Skin epidermis (tissue), 12 donors: ENCODE data around the gene KRTAP4-6.
"Not testable (repeated sequence)": the region's sequence is repeated elsewhere in the genome, so short reads cannot be mapped to it uniquely, and the experiment has no call there.

Experiments
- H3K27ac ChIP-seq, 21 experiments: fragments of 200-600 bp; sonication (generic) in 11 of 21; one replicate each; pipeline ENCODE4 v1.5.0; 2020; ENCODE audit warnings: mild to moderate bottlenecking in 3 of 21, inconsistent platforms in 2 of 21, moderate library complexity in 2 of 21
- H3K4me3 ChIP-seq, 7 experiments: fragments of 200-600 bp; sonication (generic) in 2 of 7; one replicate each; pipeline ENCODE4 v1.5.0; 2020; ENCODE audit warnings: inconsistent platforms in 2 of 7, mild to moderate bottlenecking in 2 of 7, moderate library complexity in 1 of 7

The KRTAP4-6 gene

DNA sequence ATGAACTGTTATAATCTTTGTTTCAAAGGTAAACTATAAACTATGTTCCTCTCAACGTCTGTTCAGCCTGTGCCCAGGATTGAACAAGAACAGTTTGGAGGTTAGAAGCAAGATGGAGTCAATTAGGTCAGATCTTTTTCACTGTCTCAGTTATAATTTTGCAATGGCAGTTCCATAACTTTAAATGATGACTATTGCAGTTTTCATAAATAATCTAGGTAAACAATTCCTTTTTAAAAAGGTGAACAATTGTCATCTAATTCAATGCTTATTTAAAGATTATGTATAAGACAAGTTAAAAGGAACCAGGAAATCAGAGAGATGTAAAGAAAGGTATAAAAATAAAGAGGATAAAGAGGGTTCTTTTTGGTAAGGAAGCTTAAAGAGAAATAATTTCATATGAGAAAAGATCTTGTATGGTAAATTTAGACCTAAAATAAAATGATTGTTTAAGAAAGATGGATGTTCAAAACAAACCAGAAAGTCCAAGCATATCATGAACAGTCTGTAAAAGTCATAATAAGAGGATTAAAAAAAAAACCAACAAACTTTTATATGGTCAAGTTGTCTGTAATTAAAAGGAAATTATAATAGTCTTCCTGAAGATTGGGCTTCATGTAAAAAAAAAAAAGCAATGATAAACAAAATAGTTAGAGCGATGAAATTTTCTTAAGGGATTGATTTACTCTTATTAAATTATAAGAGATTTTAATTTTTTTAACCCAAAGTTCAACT lies 29.0 kb downstream of the KRTAP4-6 start:
- H3K4me3 ChIP-seq, result no peak overlapping the region
- H3K27ac ChIP-seq, result no peak overlapping the region

GRCh38 chr17:41108728-41109386 lies 31.5 kb downstream of the KRTAP4-6 start:
- not testable (repeated sequence) for H3K4me3 ChIP-seq, H3K27ac ChIP-seq

- H3K27ac ChIP-seq, result no peak overlapping the region
- no peak overlapping the region for H3K4me3 ChIP-seq
Observed at GRCh38 chr17:41107941-41108450, 32.3 kb downstream of the KRTAP4-6 start.

- not testable (repeated sequence) for H3K4me3 ChIP-seq, H3K27ac ChIP-seq
Observed at GRCh38 chr17:41105347-41105746, 35.0 kb downstream of the KRTAP4-6 start, which contains the start of gene KRTAP4-9. Gene KRTAP4-9, plus strand, starts transcription at chr17:41105389. Its CDS starts 0 bp downstream, at chr17:41105389.

DNA sequence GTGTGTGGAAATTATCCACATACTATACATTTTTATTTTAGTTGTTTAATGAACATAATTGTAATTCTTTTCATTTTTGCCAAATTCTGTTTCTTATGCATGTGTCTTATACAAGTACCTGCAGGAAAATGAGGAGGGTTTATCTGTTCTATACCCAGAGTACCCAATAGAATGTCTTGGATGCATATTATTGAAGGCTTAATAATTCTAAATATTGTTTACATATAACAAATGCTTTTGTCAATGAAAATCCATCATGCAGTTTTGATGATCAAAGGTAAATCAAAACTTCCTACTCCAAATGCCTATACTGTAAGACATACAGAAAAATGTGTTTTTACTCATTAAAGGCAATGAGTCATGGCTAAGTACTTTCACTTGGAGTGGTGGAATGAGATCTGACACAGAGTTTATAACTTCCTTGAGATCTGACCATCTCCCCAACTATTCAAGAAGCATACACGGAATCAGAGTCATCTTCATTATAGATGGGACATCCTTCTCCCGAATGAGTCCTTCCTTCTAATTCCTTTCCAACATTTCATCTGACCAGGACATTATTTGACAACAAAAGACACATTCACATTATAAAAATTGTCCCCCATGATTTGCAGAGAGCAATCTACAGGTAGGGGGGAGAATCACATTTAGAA lies 35.8 kb downstream of the KRTAP4-6 start:
- H3K27ac ChIP-seq, result not testable (repeated sequence)

GRCh38 chr17:41103896-41104295 lies 36.4 kb downstream of the KRTAP4-6 start:
- no peak overlapping the region for H3K4me3 ChIP-seq
- no peak overlapping the region for H3K27ac ChIP-seq

More for the DNA sequence above, 35.8 kb downstream of the KRTAP4-6 start:
- H3K4me3 ChIP-seq, result not testable (repeated sequence)

- Histone ChIP-seq H3K4me3 (no peak within 1 kb of the TSS), H3K27ac (no peak within 1 kb of the TSS)
Observed at GRCh38 chr17:41101586-41102259, 38.6 kb downstream of the KRTAP4-6 start, which contains the start of gene KRTAP4-16. Gene KRTAP4-16, minus strand, starts transcription at chr17:41102209. Its CDS starts 0 bp downstream, at chr17:41102209.

- not testable (repeated sequence) for H3K27ac ChIP-seq, H3K4me3 ChIP-seq
Observed at GRCh38 chr17:41099682-41100480, 40.5 kb downstream of the KRTAP4-6 start.

DNA sequence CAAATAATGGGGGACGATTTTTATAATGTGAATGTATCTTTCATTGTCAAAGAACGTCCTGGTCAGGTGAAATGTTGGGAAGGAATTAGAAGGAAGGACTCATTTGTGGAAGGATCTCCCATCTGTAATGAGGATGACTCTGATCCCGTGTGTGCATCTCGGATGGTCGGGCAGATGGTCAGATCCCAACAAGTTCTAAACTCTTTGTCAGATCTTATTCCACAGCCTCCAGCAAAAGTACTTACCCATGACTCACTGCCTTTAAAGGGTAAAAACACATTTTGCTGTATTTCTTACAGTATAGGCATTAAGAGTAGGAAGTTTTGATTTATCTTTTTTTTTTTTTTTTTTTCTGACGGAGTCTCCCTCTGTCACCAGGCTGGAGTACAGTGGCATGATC lies 41.9 kb downstream of the KRTAP4-6 start:
- H3K4me3 ChIP-seq, result no peak overlapping the region

GRCh38 chr17:41098042-41098441 lies 42.3 kb downstream of the KRTAP4-6 start, which contains the start of gene KRTAP4-8:
Gene KRTAP4-8, minus strand, starts transcription at chr17:41098142. Its CDS starts 58 bp downstream, at chr17:41098084.
- Histone ChIP-seq H3K4me3 (no peak within 1 kb of the TSS), H3K27ac (no peak within 1 kb of the TSS)

More for the DNA sequence above, 41.9 kb downstream of the KRTAP4-6 start:
- H3K27ac ChIP-seq, result no peak overlapping the region

GRCh38 chr17:41096055-41096454 lies 44.3 kb downstream of the KRTAP4-6 start:
- no peak overlapping the region for H3K4me3 ChIP-seq
- H3K27ac ChIP-seq, result no peak overlapping the region
